ENCODE measurements around the gene UGDH.

GRCh38 chr4:39524161-39524957, 2.9 kb downstream of the UGDH start:
- TF ChIP-seq POLR2A (IDR thresholded peaks at IDR 0.05) (no peak), CTCF (IDR thresholded peaks at IDR 0.05) (no peak)
